GM04504 (cell line): ENCODE results near the gene EPB41L4A.
"Not testable (repeated sequence)": the region's sequence is repeated elsewhere in the genome, so short reads cannot be mapped to it uniquely, and the experiment has no call there.

ENCODE experiments used
- DNase-seq: peaks from one replicate; pipeline ENCODE4 v3.0.0-alpha.2; 2012; ENCODE audit warnings: low read depth

EPB41L4A gene

GRCh38 chr5:112397690-112398089 lies 21.4 kb downstream of the EPB41L4A start:
- DNase-seq = no peak

DNA sequence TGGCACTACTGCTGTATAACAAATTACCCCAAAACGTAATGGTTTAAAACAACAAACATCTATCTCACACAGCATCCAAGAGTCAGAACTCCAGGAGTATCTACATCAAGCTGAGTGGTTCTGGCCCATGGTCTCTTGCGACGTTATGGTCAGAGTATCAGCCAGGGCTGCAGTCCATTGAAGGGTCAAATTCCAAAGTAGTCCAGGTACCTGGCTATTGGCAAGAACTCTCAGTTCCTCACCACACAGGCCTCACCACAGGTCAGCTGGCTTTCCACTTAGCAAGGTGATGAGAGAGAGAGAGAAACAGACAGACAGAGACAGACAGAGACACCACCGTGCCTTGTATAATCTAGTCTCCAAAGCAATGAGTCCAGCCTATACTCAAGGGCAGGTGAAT lies 22.6 kb downstream of the EPB41L4A start:
- no peak for DNase-seq

DNA sequence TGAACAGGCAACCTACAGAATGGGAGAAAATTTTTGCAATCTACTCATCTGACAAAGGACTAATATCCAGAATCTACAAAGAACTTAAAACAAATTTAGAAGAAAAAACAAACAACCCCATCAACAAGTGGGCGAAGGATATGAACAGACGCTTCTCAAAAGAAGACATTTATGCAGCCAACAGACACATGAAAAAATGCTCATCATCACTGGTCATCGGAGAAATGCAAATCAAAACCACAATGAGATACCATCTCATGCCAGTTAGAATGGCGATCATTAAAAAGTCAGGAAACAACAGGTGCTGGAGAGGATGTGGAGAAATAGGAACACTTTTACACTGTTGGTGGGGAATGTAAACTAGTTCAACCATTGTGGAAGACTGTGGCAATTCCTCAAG lies 23.8 kb downstream of the EPB41L4A start:
- DNase-seq = not testable (repeated sequence)

DNA sequence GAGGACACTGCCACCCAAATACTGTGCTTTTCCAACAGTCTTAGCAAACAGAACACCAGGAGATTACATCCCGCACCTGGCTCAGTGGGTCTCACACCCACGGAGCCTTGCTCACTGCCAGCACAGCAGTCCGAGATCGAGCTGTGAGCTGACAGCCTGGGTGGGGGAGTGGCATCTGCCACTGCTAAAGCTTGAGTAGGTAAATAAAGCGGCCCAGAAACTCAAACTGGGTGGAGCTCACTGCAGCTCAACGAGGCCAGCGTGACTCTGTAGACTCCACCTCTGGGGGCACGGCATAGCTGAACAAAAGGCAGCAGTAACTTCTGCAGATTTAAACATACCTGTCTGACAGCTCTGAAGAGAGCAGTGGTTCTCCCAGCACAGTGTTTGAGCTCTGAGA lies 28.8 kb downstream of the EPB41L4A start:
- no peak for DNase-seq

GRCh38 chr5:112388739-112389138 lies 30.3 kb downstream of the EPB41L4A start:
- DNase-seq = no peak

DNA sequence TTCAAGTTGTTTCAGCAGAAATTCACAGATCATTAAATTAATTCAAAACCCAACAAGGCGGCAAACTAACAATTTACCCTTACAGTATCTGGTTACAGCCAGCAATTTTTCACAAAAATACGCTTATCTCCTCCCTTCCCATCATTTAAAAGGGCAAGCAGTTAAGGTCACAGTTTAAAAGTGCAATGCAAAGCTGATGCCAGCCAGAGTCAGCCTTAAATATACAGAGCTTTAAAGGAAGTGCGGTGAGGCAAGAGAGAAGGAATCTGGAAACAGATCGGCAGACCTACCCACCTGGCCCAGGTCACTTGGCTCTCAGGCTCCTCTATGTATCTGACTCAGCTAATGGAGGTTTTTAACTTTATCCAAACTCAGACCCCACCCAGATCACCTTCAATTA lies 31.0 kb downstream of the EPB41L4A start:
- DNase-seq = no peak

- DNase-seq = no peak
Measured at GRCh38 chr5:112386766-112387165, 32.3 kb downstream of the EPB41L4A start.

- no peak for DNase-seq
Measured at GRCh38 chr5:112385969-112386368, 33.1 kb downstream of the EPB41L4A start.

- DNase-seq = no peak
Measured at GRCh38 chr5:112385566-112385965, 33.5 kb downstream of the EPB41L4A start.

DNA sequence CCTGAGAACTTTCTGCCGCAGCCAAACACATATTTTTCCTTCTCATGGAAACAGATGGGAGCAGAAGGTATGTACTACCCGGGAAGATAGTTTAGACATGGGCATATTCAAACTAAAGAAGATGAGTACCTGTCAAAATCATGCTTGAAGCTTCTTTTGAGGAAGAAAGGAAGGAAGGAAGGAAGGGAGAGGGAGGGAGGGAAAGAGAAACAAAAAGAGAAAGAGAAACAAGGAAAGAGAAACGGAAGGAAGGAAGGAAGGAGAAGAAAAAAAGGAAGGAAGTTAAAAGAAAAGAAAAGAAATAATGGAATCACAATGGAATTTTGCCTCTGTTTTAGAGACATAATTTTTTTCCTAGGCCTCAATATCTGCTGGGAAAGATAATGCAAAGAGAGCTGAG lies 34.6 kb downstream of the EPB41L4A start:
- no peak for DNase-seq

GRCh38 chr5:112382886-112383285 lies 36.2 kb downstream of the EPB41L4A start:
- DNase-seq = no peak

GRCh38 chr5:112381521-112381920 lies 37.6 kb downstream of the EPB41L4A start:
- no peak for DNase-seq

- DNase-seq = no peak
Measured at GRCh38 chr5:112379542-112380325, 39.3 kb downstream of the EPB41L4A start.

- DNase-seq = no peak
Measured at GRCh38 chr5:112374818-112375217, 44.3 kb downstream of the EPB41L4A start.

GRCh38 chr5:112374356-112374755 lies 44.7 kb downstream of the EPB41L4A start:
- DNase-seq = no peak

DNA sequence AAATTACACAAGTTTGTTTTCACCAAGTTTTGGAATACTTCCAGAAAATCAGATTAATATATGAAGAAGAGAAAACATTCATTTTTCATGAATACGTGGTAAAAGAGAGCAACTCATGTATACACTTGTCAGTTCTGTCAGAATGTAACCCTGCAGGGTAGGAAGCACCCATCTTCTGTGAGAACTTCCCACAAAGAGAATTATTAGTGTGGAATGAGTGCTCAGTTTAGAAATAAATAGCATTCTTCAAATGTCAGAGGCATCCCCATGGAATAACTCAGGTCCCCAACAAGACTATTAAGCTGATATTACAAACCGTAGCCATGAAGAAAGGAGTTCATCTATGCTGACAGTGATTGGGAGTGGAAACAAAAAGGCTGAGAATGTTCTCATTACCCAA lies 45.2 kb downstream of the EPB41L4A start:
- no peak for DNase-seq

- DNase-seq = no peak
Measured at GRCh38 chr5:112372543-112372942, 46.5 kb downstream of the EPB41L4A start.

DNA sequence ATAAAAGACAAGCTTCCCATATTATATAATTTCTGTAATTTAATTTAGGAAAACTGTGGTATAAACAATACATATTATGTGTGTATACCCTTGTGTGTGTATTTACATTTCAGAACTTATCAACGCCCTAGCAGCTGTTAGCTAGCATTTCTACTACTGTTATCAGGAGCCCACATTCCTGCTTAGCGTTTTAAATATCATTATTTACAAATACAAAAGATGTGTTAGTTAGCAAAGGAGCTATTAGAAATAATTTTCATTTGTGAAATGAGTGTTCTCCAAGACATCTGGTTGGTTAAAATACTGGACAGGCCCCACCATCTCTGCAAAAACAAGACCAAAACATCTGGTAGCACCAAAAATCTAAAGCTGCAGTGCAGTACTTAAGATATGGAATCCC lies 48.0 kb downstream of the EPB41L4A start:
- no peak for DNase-seq

GRCh38 chr5:112367400-112367799 lies 51.7 kb downstream of the EPB41L4A start:
- DNase-seq = no peak

GRCh38 chr5:112366987-112367386 lies 52.1 kb downstream of the EPB41L4A start:
- DNase-seq = no peak

DNA sequence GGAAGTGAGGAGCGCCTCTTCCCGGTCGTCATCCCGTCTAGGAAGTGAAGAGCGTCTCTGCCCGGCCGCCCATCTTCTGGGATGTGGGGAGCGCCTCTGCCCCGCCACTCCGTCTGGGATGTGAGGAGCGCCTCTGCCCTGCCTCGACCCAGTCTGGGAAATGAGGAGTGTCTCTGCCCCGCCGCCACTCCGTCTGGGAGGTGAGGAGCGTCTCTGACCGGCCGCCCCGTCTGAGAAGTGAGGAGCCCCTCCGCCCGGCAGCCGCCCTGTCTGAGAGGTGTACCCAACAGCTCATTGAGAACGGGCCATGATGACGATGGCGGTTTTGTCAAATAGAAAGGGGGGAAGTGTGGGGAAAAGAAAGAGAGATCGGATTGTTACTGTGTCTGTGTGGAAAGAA lies 58.3 kb downstream of the EPB41L4A start:
- DNase-seq = not testable (repeated sequence)

DNA sequence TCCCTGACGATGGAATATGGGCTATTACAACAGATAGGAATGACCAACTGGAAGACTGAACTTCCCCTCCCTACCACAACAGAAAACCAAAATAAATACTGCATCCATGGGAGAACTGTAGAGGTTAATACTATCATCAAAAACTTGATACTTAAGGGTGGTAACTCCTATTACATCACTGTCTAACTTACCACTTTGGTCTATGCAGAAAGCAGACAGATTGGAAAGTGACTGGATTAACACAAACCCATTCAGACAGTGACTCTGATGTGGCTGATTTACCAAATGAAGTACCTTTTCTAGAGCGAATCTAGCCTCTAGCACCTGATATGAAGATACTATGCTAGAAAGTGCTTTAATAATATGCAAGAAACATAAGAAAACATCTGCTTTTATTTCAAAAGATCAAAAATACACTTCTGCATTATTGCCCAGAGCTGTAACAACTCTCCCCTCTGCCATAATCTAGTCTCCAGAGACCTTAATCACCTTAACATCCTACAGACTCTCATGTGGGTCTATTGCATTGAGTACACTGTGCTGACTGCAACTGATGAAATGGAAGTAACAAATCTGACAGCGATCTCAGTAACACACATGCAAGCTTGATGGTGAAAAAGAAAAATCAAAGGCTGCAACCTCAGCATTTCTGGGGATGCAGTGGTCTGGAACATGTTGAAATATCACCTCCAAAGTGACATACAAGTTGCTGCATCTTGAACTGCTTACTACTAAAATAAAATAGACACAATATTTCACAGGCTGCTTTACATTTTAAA lies 62.7 kb downstream of the EPB41L4A start:
- DNase-seq = no peak

DNA sequence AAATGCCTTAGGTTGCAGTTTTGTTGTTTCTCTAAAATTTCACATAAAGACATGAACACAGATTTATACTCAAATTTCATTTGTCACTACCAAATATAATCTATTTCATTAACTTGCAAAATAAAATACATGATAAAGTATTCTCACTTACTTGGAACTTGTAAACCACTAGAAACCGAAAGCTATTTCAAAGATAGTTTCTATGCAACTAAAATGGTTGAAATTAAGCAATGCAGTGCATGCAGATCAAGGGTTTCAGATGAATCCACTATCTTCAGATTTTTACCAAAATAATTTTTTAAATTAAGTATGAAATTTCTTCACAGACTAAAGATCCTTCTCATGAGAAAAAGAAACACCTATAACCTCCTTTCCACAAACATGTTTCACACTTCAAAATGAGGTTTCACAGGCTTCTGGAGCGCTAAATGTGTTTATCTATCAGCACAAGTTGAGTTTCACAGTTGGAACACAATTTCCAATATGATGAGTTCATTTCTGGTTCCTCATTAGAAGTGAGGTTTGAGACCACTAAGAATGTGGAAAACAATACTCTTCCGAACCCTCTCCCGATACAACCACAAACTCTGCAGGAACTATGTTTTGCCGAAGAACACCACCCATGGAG lies 63.9 kb downstream of the EPB41L4A start:
- no peak for DNase-seq
